ENCODE measurements around the gene DYRK1A. TPM values are rescaled to one million over a fixed set of nuclear protein-coding genes. Genes with fewer than 3 reads are reported as not detected.

Gene DYRK1A
- total RNA-seq, 1 experiment from 2014 or later = 49.3 TPM

DNA sequence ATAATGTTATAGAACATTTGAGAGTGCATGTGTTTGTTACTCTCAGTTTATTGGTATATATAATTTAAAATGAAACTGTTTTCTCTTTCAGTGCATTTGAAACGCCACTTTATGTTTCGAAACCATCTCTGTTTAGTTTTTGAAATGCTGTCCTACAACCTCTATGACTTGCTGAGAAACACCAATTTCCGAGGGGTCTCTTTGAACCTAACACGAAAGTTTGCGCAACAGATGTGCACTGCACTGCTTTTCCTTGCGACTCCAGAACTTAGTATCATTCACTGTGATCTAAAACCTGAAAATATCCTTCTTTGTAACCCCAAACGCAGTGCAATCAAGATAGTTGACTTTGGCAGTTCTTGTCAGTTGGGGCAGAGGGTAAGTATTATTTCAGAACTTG, 123.5 kb downstream of the DYRK1A start:
- H4K20me1 ChIP-seq (ENCODE audit: insufficient read depth) = no peaks in the 10 kb centered on the region
- H3K79me2 ChIP-seq (ENCODE audit: insufficient read depth, low read length) = peaks cover 14% of the 10 kb centered on the region
- BruUV-seq (replicated peaks) = TSS peak; percentile 10
- H3K9ac ChIP-seq (ENCODE audit: low read length) = no peak overlapping the region
- ChIA-PET POLR2A (no interaction called here), CTCF (no interaction called here), RAD21 (ENCODE audit: low non-redundant PET in 1 of 2, low total read pairs in 2 of 2, uncharacterized antibody in 2 of 2, unreplicated experiment in 2 of 2) (no interaction called here)
- no peaks in the 10 kb centered on the region for H3K27me3 ChIP-seq (ENCODE audit: insufficient read depth, low read length)
- intact Hi-C loops (cut with micrococcal nuclease) = no loop called here
- ATAC-seq (no peak), DNase-seq (ENCODE audit: low read depth, low spot score) (no peak)
- no peak overlapping the region for H3K4me3 ChIP-seq (replicated peaks in 1 of 2; ENCODE audit: low read depth in 1 of 2, low read length in 2 of 2)
- H3K9me3 ChIP-seq (ENCODE audit: control insufficient read depth in 1 of 2, insufficient read depth in 1 of 2, low read depth in 1 of 2, low read length in 2 of 2) = no peaks in the 10 kb centered on the region
- H3K27ac ChIP-seq (ENCODE audit: low read depth, low read length) = no peak overlapping the region
- H3K4me1 ChIP-seq (ENCODE audit: control insufficient read depth in 1 of 2, insufficient read depth in 2 of 2, low read length in 2 of 2) = no peaks in the 10 kb centered on the region
- H3K9me2 ChIP-seq (ENCODE audit: insufficient read depth) = no peaks in the 10 kb centered on the region
- no peak overlapping the region for H2AFZ ChIP-seq (ENCODE audit: low read depth, low read length, poor library complexity, severe bottlenecking)
- no peak for TF ChIP-seq ZNF274 (IDR thresholded peaks at IDR 0.05; ENCODE audit: low read depth, low read length)
- no peak for TF ChIP-seq SIN3A (IDR thresholded peaks at IDR 0.05; ENCODE audit: low read depth)
- no peak for TF ChIP-seq JUND (IDR thresholded peaks at IDR 0.05)
- TF ChIP-seq MAX (IDR thresholded peaks at IDR 0.05) = no peak
- TF ChIP-seq, protein P1, sequence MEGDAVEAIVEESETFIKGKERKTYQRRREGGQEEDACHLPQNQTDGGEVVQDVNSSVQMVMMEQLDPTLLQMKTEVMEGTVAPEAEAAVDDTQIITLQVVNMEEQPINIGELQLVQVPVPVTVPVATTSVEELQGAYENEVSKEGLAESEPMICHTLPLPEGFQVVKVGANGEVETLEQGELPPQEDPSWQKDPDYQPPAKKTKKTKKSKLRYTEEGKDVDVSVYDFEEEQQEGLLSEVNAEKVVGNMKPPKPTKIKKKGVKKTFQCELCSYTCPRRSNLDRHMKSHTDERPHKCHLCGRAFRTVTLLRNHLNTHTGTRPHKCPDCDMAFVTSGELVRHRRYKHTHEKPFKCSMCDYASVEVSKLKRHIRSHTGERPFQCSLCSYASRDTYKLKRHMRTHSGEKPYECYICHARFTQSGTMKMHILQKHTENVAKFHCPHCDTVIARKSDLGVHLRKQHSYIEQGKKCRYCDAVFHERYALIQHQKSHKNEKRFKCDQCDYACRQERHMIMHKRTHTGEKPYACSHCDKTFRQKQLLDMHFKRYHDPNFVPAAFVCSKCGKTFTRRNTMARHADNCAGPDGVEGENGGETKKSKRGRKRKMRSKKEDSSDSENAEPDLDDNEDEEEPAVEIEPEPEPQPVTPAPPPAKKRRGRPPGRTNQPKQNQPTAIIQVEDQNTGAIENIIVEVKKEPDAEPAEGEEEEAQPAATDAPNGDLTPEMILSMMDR (IDR thresholded peaks at IDR 0.05 in 2 of 3, conservative IDR thresholded peaks at IDR 0.05 in 1 of 3; ENCODE audit: borderline replicate concordance in 1 of 3, insufficient read depth in 1 of 3, low read depth in 2 of 3, low read length in 2 of 3) = no peak
- TF ChIP-seq EGR1 (IDR thresholded peaks at IDR 0.05; ENCODE audit: low read depth) = no peak
- TF ChIP-seq SRF (IDR thresholded peaks at IDR 0.05; ENCODE audit: low read depth) = no peak
- TF ChIP-seq ZBTB33 (IDR thresholded peaks at IDR 0.05; ENCODE audit: extremely low read depth, insufficient replicate concordance, low read length) = no peak
- no peak for TF ChIP-seq CBX3 (IDR thresholded peaks at IDR 0.05; ENCODE audit: low read depth)
- no peak for TF ChIP-seq POLR2AphosphoS5 (IDR thresholded peaks at IDR 0.05; ENCODE audit: low read depth, low read length)
- TF ChIP-seq TCF7L2 (IDR thresholded peaks at IDR 0.05; ENCODE audit: borderline replicate concordance, extremely low read depth, insufficient read depth, insufficient read length) = no peak
- no peak for TF ChIP-seq EZH2 (IDR thresholded peaks at IDR 0.05)
- TF ChIP-seq ZFX (IDR thresholded peaks at IDR 0.05) = no peak
- TF ChIP-seq, protein P2, sequence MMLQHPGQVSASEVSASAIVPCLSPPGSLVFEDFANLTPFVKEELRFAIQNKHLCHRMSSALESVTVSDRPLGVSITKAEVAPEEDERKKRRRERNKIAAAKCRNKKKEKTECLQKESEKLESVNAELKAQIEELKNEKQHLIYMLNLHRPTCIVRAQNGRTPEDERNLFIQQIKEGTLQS (IDR thresholded peaks at IDR 0.05) = no peak
- no peak for TF ChIP-seq YY1 (IDR thresholded peaks at IDR 0.05; ENCODE audit: extremely low read depth, insufficient replicate concordance, low read depth, low read length)
- TF ChIP-seq, protein P3, sequence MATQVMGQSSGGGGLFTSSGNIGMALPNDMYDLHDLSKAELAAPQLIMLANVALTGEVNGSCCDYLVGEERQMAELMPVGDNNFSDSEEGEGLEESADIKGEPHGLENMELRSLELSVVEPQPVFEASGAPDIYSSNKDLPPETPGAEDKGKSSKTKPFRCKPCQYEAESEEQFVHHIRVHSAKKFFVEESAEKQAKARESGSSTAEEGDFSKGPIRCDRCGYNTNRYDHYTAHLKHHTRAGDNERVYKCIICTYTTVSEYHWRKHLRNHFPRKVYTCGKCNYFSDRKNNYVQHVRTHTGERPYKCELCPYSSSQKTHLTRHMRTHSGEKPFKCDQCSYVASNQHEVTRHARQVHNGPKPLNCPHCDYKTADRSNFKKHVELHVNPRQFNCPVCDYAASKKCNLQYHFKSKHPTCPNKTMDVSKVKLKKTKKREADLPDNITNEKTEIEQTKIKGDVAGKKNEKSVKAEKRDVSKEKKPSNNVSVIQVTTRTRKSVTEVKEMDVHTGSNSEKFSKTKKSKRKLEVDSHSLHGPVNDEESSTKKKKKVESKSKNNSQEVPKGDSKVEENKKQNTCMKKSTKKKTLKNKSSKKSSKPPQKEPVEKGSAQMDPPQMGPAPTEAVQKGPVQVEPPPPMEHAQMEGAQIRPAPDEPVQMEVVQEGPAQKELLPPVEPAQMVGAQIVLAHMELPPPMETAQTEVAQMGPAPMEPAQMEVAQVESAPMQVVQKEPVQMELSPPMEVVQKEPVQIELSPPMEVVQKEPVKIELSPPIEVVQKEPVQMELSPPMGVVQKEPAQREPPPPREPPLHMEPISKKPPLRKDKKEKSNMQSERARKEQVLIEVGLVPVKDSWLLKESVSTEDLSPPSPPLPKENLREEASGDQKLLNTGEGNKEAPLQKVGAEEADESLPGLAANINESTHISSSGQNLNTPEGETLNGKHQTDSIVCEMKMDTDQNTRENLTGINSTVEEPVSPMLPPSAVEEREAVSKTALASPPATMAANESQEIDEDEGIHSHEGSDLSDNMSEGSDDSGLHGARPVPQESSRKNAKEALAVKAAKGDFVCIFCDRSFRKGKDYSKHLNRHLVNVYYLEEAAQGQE (IDR thresholded peaks at IDR 0.05; ENCODE audit: low read depth) = no peak
- no peak for TF ChIP-seq SP1 (IDR thresholded peaks at IDR 0.05; ENCODE audit: low read depth)
- TF ChIP-seq ELF1 (IDR thresholded peaks at IDR 0.05; ENCODE audit: borderline replicate concordance, low read depth) = no peak
- H3K4me2 ChIP-seq (ENCODE audit: low read length) = no peak overlapping the region
- peaks cover 5 to 14% of the 10 kb centered on the region in 2 experiments; a peak in 2 of 4 replicates for H3K36me3 ChIP-seq (ENCODE audit: control insufficient read depth in 1 of 2, insufficient read depth in 2 of 2, low read length in 2 of 2)
